Left ventricle myocardium inferior (tissue), 1 donor: ENCODE measurements around the gene GYPA. TPM values are rescaled to one million over a fixed set of nuclear protein-coding genes. Genes with fewer than 3 reads are reported as not detected.

Experiments
- total RNA-seq: library from RNA; stranded (reverse); fragmentation: NEBNext Ultra II Directional; extraction: Animal tissue kit (Norgen Biotek cat#: 25700); gene quantifications from one replicate; pipeline ENCODE4 v1.2.1, GENCODE V29; 2021
- donor health status: DM: no; HTN: yes; CAD: no; lungs with severe emphysema.

Gene GYPA
- total RNA-seq, 1 donor from 2014 or later = not detected

Other genes with a start within 250 kb of the GYPA start
- gene GYPE, start 235.2 kb downstream of the GYPA start, total RNA-seq = 0.16 TPM
- gene GYPB, start 121.3 kb downstream of the GYPA start, total RNA-seq = not detected